ENCODE measurements around the gene R3HDM2.

The R3HDM2 gene

DNA sequence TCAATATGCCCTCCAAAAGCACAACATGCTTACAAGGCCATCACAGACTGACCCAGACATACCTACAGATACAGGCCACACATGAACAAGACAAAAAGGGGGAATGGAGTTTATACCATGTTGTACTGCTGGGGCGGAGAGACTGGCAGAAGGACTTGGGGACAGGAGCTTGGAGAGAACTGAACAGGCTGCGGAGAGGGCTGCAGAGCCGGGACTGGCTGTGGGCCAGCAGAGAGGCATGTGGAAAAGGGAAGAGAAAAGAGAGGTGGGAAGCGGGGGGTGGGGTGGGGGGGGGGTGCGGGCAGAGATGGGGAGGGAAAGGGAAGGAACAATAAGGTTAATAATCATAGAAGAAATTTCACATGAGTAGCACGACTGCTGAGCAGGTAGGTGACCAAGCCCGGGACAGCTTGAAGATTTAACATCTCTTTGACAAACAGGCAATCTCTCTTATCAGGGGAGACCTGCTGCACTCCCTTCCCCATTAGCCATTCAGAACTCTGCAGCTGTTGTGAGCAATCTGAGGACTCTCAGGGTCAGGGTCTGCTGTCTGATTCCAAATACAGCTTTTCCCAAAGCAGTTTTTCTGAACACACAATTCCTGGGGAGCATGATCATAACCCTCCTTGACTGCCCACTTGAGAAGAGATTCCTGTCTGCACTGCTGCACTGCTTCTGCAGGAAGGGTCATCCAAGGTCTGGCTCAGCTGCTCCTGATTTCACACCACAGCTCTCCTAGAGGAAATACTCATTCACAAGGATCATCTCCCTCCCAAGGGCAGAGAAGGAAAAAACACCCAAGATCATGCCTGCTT, 158.3 kb downstream of the R3HDM2 start:
- CTCF ChIA-PET, result interaction anchor here (0.6 to 0.7 kb wide), 2 partner anchors 67 to 174 kb away, joined by 3 read pairs; no protein-coding TSS in a partner anchor
- POLR2A ChIA-PET (ENCODE audit: low non-redundant PET), result interaction anchor here (0.6 kb wide), 1 partner anchor 1361 kb away, joined by 3 read pairs; no protein-coding TSS in a partner anchor
- no peak overlapping the region for H3K27ac ChIP-seq
- no peak for DNase-seq (ENCODE audit: low spot score)
- TF ChIP-seq, protein P1, sequence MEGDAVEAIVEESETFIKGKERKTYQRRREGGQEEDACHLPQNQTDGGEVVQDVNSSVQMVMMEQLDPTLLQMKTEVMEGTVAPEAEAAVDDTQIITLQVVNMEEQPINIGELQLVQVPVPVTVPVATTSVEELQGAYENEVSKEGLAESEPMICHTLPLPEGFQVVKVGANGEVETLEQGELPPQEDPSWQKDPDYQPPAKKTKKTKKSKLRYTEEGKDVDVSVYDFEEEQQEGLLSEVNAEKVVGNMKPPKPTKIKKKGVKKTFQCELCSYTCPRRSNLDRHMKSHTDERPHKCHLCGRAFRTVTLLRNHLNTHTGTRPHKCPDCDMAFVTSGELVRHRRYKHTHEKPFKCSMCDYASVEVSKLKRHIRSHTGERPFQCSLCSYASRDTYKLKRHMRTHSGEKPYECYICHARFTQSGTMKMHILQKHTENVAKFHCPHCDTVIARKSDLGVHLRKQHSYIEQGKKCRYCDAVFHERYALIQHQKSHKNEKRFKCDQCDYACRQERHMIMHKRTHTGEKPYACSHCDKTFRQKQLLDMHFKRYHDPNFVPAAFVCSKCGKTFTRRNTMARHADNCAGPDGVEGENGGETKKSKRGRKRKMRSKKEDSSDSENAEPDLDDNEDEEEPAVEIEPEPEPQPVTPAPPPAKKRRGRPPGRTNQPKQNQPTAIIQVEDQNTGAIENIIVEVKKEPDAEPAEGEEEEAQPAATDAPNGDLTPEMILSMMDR (conservative IDR thresholded peaks at IDR 0.05; ENCODE audit: low read depth), result no peak

DNA sequence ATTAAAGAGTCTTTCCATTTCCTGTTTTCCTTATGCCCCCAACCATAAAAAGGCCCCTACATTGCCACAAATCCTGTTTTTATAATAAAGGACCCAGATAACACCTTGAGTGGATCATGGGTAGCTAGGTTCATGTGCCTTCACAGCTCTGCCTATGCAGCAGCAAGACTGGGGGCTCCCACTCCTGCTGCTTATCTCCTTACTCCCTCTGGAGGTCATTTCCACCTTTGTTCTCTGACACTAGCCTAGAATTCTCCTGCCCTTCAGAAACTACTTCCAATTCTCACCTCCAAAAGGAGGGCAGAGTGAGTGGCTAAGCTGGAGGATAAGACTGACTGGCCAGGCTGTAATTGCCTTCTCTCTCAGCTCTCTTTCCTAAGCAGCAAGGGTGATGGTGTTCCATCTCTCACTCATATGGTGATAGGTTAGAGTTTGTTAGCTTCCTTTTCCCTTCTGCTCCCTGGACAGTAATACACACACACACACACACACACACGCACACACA, 159.8 kb downstream of the R3HDM2 start:
- TF ChIP-seq, protein P1 (conservative IDR thresholded peaks at IDR 0.05; ENCODE audit: low read depth), result no peak
- H3K27ac ChIP-seq, result no peak overlapping the region
- ChIA-PET CTCF (interaction anchor here (0.6 kb wide), 2 partner anchors 188 to 189 kb away, joined by 3 to 4 read pairs; no protein-coding TSS in a partner anchor), POLR2A (ENCODE audit: low non-redundant PET) (interaction anchor here (0.6 kb wide), 1 partner anchor 677 kb away, joined by 3 read pairs; no protein-coding TSS in a partner anchor)
- DNase-seq (ENCODE audit: low spot score), result no peak

DNA sequence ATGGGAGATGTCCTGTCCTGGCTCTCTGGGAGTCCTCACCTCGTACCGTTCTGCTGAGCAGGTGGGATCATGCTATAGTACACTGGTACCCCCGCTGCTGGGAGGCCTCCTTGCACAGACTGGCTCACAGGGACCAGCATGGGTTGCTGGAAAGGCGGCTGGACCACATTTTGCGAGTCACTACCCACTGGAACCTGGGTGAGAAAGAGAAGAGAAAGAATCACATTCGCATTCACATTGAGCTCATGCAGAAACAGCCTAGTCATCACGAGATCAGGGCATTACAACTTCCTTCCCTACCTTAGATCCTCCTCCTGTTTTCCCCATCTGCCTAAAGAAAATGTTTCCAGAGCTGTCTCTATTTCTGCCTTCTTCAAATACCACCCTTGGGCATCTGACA, 162.6 kb downstream of the R3HDM2 start:
- POLR2A ChIA-PET (ENCODE audit: low non-redundant PET), result no interaction called here

DNA sequence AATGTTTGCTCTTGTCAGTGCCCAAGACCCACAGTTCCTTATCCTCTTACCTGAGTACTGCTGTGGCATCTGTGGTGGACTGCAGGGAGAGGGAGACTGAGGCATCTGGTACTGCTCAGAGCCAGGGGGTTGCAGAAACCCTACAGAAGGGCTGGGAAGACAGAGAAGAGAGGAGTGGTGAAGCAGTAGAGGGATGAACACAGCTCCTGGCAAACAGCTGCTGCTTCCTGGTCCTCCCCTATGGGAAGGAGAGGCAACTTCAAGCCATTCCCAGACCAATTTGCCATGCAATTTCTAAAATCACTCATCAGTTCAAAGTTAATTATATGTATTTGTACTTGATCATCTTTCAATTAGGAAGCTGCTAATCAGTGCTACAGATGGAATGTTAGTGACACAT, 164.2 kb downstream of the R3HDM2 start:
- CTCF ChIA-PET, result interaction anchor here (0.6 kb wide), 1 partner anchor 162 kb away, joined by 3 read pairs; no protein-coding TSS in a partner anchor
- TF ChIP-seq, protein P1 (conservative IDR thresholded peaks at IDR 0.05; ENCODE audit: low read depth), result no peak
- no peak overlapping the region for H3K27ac ChIP-seq
- POLR2A ChIA-PET (ENCODE audit: low non-redundant PET), result no interaction called here
- no peak for DNase-seq (ENCODE audit: low spot score)

More for the DNA sequence above, 162.6 kb downstream of the R3HDM2 start:
- DNase-seq (ENCODE audit: low spot score), result no peak
- CTCF ChIA-PET, result interaction anchor here (0.5 kb wide), 1 partner anchor 61 kb away, joined by 5 read pairs; no protein-coding TSS in a partner anchor
- TF ChIP-seq, protein P1 (conservative IDR thresholded peaks at IDR 0.05; ENCODE audit: low read depth), result no peak
- no peak overlapping the region for H3K27ac ChIP-seq

DNA sequence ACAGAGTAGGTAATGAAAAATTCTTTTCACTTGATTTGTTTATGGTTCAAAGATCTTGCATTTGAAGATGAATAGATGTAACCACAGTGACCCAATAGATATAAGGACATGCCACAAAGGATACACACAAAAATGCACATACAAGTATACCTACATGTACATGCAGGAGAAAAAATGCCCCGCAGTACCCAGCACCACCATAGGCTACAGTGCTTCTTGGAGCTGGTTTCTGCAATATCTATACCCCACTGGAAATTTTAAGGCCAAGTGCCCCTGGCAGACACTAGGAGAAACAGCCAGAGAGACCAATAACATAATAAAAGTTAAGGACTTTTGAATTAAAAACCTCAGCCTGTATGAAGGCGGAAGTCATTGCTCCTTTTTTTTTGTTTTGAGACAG, 167.7 kb downstream of the R3HDM2 start:
- TF ChIP-seq, protein P1 (conservative IDR thresholded peaks at IDR 0.05; ENCODE audit: low read depth), result no peak
- no peak for DNase-seq (ENCODE audit: low spot score)
- ChIA-PET POLR2A (ENCODE audit: low non-redundant PET) (no interaction called here), CTCF (no interaction called here)
- H3K27ac ChIP-seq, result no peak overlapping the region

DNA sequence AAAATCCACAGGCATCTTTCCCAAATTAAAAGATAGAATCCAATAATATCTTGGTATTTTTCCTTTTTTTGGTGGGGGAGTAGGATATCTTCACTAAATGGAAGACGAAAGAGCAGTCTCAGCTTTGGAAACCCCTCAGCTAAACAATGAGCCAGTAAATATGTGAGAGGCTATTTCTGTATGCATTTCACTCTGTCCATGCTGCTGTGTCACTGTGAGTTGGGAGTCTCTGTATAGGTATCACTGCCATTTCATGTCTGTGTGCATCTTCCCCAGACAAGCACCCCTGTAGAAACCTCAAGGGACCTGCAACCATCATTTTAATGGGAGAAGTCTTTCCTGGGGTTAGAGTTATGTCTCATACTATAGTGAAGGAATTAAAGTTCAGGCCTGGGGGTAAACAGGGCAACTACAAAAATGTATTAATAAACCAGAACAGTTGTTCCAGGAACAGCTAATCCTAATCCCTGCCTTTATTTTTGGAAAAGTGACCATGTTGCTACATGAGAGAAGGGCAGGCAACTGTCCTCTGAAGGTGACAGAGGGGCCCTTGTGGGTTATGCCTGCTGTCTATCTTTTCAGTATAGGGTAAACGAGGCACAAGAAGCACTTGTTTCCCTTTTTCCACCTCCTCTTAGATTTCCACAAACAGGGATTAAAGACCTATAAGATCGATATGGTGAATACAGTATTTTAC, 168.6 kb downstream of the R3HDM2 start:
- ChIA-PET CTCF (interaction anchor here (0.8 to 1.3 kb wide), 3 partner anchors 15 to 200 kb away, joined by 3 to 5 read pairs (median 4); no protein-coding TSS in a partner anchor), POLR2A (ENCODE audit: low non-redundant PET) (no interaction called here)
- H3K27ac ChIP-seq, result no peak overlapping the region
- DNase-seq (ENCODE audit: low spot score), result no peak
- TF ChIP-seq, protein P1 (conservative IDR thresholded peaks at IDR 0.05; ENCODE audit: low read depth), result no peak
